ENCODE data around the gene DOP1B. TPM values are rescaled to one million over a fixed set of nuclear protein-coding genes. Genes with fewer than 3 reads are reported as not detected.

DOP1B gene
- total RNA-seq, 1 experiment from 2014 or later, result 8.7 TPM

GRCh38 chr21:36122977-36123376 lies 33.6 kb upstream of the DOP1B start:
- no peaks in the 10 kb centered on the region for H3K9me3 Mint-ChIP-seq
- Histone ChIP-seq H3K23me2 (ENCODE audit: insufficient read length, low read depth, low read length, poor library complexity, severe bottlenecking) (no peaks in the 10 kb centered on the region), H2BK15ac (ENCODE audit: low read depth, low read length) (no peak overlapping the region), H2BK120ac (ENCODE audit: low read depth, low read length, poor library complexity, severe bottlenecking) (no peak overlapping the region), H3K4me2 (ENCODE audit: insufficient read depth, insufficient read length, low read length) (no peak overlapping the region), H3K4ac (ENCODE audit: low read depth, low read length) (no peak overlapping the region), H3K9ac (ENCODE audit: extremely low read depth, insufficient read length, low read length) (no peak overlapping the region), H3K79me2 (ENCODE audit: insufficient read depth, low read length) (no peaks in the 10 kb centered on the region), H3T11ph (ENCODE audit: low read length) (no peak overlapping the region), H3K27ac (ENCODE audit: insufficient read length, low read depth, low read length) (no peak overlapping the region), H3K14ac (ENCODE audit: insufficient read depth, low read length) (no peak overlapping the region), H3K18ac (ENCODE audit: insufficient read length, low read depth, low read length) (no peak overlapping the region), H3K27me3 (ENCODE audit: insufficient read depth, low read length) (no peaks in the 10 kb centered on the region), H2BK5ac (ENCODE audit: insufficient read length, low read length) (no peak overlapping the region), H2AFZ (ENCODE audit: low read length) (no peak overlapping the region), H2AK5ac (ENCODE audit: insufficient read length, low read length) (no peak overlapping the region), H4K91ac (ENCODE audit: insufficient read length, low read depth, low read length) (no peak overlapping the region), H3K23ac (ENCODE audit: insufficient read length, low read depth, low read length) (no peak overlapping the region), H4K20me1 (ENCODE audit: control insufficient read depth, insufficient read depth, insufficient read length) (no peaks in the 10 kb centered on the region), H2BK12ac (ENCODE audit: insufficient read length, low read depth, low read length) (no peak overlapping the region), H3K79me1 (ENCODE audit: insufficient read depth, low read depth, low read length, poor library complexity, severe bottlenecking) (no peaks in the 10 kb centered on the region), H4K8ac (replicated peaks; ENCODE audit: insufficient read length, low read depth, low read length) (no peak overlapping the region), H3K4me1 (ENCODE audit: insufficient read depth, low read length) (no peaks in the 10 kb centered on the region), H2BK20ac (ENCODE audit: low read depth, low read length, poor library complexity, severe bottlenecking) (no peak overlapping the region), H3K9me3 (ENCODE audit: control insufficient read depth, low read depth, low read length) (no peaks in the 10 kb centered on the region), H4K5ac (ENCODE audit: insufficient read length, low read depth, low read length) (no peak overlapping the region), H3K56ac (ENCODE audit: insufficient read length, low read depth, low read length) (no peak overlapping the region)
- H3K27me3 Mint-ChIP-seq (ENCODE audit: low read depth), result no peaks in the 10 kb centered on the region
- no CpG with 5 or more reads among the region's 4 CpGs for WGBS (ENCODE audit: extremely low coverage, insufficient read length, low lambda C conversion rate)
- no peaks in the 10 kb centered on the region for H3K36me3 Mint-ChIP-seq (ENCODE audit: insufficient read depth in 1 of 3, low read depth in 3 of 3)
- H3K4me3 Mint-ChIP-seq, result no peak overlapping the region
- no peak for DNase-seq
- peak; percentile 64 for TF ChIP-seq CTCF (conservative IDR thresholded peaks at IDR 0.05)
- peaks cover under 1 to 4% of the 10 kb centered on the region in 2 experiments; a peak in 3 of 4 replicates for H3K4me1 Mint-ChIP-seq
- H3K27ac Mint-ChIP-seq, result no peak overlapping the region
